ENCODE data around the gene SLC7A9. TPM values are rescaled to one million over a fixed set of nuclear protein-coding genes. Genes with fewer than 3 reads are reported as not detected.

The SLC7A9 gene
- total RNA-seq, 1 donor from 2014 or later = under 0.01 TPM

DNA sequence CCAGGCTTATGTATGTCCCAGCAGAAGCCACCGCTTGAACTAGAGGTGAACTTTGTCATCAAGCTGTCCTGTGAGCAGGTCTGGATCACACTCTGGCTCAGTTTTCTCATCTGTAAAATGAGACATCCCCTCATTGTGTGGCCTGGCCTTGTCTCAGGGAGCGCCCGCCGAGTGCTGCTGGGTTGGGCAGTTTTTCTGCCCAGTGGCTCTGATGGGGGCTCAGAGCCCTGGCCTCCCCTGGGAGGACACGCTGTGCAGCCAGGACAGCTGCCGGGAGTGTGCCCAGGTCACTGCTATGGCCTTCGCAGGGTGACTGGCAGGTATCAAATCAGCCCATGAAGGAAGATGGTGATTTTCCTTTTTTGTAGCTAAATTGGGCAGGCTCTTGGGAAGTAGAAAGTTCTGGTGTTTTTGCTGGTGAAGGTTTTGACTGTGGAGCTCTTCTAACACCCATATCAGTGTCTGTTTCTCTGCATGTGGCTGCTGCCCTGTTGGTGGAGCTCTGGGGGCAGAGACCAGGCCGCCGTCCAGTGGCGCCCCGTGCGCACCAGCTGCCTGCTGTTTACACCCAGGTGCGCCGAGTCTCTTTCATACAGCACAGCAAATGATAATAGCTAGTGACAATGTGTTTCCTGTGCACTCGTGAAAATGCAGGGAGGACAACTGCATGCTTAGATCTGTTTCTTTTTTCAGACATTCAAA, 40.8 kb downstream of the SLC7A9 start:
- DNase-seq (ENCODE audit: low read depth in 2 of 2) = no peak

DNA sequence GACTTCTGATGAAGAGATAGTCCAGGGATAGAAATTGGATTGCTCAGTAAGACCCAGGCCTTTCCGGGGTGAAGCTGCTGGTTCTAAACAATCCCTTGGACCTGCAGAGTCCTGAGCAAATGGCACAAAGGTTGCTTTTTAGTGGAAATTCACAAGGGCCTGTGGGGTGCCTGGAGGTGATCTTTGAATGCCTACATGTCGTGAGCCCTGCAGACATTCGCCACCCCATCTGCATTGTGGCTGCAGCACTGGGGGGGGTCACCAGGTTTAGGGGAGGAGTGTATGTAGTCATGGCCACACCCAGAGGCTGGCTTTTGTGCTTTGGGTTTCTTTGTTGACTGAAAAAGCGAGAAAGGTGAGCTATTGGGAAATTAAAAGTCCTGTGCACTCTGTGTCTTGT, 41.4 kb downstream of the SLC7A9 start:
- DNase-seq (ENCODE audit: low read depth in 2 of 2) = no peak

DNA sequence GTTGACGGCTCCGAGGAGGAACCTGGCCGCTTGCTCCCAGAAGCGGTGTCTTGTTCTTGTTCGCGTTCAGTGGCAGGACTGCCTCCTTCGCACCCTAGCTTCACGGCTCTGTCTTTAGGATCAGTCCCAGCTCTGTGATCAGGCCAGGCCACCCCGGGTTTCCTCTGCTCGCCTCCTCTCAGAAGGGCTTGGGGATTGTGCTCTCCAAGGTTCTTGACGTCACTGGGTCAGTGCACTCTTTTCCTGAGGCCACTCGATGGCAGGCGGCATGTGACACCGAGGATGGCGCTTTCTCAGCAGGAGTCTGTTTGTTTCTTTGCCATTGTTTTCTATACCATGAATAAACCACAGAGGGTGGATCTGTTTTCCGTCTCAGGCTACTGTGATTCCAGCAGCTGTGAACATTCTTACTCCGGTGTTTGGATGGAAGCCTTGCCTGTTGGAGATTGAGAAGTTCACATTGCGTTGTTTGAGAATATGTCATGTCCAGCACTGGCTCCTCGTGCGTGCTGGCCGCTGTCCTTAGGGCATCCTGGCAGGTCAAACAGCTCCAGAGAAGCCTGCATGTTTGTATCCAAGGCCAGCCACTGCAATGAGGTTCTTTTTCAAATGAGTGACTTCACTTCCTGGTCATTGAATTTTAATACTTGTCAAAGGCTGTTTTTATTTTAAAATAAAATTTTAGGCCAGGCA, 44.5 kb downstream of the SLC7A9 start:
- no peak for DNase-seq (ENCODE audit: low read depth in 2 of 2)

DNA sequence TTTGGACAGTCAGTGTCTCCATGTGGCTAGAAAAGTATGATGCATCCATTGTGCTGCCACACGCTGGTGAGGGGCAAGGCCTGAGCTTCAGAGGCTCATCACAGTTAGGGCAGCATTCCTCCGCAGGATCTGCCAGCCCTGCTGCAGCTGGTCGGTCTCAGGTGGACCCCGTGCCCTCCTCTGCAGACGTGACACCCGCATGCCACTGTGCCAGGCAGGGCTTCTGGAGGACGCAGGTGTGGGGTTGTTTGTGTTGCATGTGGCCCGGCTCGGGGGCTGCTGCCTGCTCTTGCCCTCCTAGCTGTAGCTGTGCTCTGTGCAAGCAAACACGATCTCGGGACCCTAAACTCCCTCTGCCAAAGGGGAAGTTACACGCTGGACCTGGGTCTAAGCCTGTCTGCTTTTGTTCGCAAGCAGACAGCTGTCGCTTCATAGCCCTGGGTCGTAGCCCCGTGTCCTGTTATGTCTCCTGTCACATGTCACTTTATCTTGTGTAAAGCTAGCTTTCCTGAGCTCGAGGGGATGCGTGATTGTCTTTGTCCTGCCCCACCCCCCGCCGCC, 45.3 kb downstream of the SLC7A9 start:
- peak; percentile 7 to 47 for DNase-seq (ENCODE audit: low read depth in 2 of 2)

DNA sequence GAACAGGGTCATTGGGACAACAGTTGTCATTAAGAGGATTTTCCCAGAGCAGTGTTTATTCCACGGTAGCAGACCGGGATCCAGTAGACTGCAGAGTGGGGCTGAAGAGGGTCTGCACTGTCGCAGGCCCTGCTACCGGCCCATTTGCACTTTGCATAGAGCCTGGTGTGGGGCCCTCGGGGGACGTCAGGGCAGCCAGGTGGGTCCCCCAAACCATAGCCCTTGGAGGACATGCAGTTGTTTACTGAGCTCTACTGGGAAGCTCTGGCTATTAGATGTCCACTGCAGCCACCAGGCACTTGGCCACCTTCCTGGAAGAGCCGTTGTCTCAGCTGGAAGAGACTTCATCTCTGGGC, 45.8 kb downstream of the SLC7A9 start:
- DNase-seq (ENCODE audit: low read depth in 2 of 2) = no peak

DNA sequence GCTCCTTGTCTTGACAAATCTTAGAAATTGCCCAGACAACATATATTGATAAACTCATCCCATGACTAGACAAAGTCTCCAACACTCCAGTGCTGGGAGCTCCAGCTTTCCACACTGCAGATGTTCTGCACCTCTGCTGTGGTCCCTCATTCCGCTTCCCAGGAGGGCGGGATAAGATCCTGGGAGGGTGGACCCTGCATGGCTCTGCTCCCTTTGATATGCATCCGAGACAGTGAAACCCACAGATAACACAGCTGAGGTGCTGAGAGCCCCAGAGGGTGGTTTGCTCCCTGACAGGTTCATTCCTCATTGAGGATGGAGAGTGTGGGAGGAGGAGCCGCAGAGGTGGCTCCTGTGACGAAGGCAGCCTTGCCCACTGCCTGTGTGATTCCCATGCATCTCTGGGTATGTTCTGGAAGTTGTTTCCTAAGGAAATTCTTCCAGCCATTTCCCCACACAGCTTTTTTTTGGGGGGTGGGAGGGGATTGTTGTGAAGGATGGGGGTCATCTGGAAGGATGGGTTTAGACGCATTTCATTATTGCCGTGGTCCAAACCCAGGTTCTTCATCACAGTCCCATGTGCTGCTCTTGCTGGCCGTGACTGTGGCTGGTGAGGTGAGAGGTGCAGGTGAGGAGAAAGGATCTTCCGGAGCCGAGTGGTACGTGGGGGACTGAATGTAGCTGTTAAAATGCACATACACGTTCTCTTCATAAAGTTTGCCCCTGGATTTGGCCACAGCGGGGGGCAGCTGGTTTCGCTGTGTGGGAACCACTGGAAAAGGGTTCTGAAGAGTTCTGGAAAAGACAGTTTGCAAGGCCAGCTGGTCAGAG, 46.4 kb downstream of the SLC7A9 start:
- no peak for DNase-seq (ENCODE audit: low read depth in 2 of 2)

DNA sequence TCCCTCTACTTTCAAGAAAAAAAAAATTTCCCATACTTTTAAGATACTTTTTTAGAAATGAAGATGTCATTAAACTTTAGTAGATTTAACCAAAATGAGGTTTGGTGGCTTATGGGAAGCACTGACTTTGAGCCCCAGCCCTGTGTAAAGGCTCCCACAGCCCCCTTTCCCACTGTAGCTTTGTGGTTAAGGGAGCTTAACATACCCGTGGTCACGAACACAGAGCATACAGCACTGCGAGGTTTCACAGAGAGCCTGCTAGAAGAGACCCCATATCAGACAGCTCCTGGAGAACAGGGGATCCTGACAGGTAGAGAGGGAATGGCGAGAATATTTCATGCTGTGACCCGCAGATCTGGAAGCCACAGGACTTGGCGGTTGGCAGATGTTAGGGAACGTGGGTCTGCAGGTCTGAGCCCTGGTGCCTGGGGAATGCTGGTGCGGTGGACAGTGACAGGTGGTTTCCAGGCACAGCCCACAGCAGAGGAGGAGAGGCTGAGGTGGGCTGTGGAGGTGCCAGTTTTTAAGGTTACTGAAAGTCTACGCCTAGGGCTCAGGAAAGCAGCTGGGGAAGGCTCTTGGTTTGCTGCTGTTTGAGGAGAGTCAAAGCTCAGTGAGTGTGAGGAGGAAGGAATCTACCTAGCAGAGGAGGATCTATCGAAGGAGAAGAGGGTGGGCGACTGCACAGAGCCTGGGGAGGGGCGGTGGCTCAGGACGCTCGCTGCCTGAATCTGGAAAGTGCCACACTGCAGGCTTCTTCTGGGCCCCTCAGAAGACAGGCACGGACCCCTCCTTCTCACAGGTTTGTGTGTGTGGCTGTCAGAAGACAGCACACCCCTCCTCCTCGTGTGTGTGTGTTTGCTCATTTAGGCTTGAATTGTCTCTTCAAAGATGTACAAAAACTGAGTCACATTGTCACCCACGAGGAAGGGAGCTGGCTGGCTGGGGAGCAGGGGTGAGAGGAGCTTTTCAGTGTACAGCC, 49.9 kb downstream of the SLC7A9 start:
- DNase-seq (ENCODE audit: low read depth in 2 of 2) = no peak

DNA sequence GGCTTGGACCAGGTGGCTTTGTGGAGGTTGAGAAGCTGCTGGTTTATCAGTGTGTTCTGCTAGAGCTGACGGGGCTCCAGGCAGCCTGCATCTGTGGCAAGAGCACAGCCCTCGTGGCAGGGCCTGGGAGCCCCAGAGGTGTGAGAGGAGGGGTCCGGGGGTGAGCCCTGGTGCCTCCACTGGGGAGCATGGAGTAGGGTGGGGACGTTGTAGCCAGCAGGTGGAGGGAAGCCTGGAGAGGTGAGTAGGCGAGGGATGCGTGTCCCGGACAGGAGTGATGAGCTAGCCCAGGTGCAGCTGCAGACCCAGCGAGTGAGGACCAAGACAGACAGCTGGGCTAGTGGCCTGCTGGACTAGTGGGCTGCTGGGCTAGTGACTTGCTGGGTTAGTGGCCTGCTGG, 51.0 kb downstream of the SLC7A9 start:
- no peak for DNase-seq (ENCODE audit: low read depth in 2 of 2)

DNA sequence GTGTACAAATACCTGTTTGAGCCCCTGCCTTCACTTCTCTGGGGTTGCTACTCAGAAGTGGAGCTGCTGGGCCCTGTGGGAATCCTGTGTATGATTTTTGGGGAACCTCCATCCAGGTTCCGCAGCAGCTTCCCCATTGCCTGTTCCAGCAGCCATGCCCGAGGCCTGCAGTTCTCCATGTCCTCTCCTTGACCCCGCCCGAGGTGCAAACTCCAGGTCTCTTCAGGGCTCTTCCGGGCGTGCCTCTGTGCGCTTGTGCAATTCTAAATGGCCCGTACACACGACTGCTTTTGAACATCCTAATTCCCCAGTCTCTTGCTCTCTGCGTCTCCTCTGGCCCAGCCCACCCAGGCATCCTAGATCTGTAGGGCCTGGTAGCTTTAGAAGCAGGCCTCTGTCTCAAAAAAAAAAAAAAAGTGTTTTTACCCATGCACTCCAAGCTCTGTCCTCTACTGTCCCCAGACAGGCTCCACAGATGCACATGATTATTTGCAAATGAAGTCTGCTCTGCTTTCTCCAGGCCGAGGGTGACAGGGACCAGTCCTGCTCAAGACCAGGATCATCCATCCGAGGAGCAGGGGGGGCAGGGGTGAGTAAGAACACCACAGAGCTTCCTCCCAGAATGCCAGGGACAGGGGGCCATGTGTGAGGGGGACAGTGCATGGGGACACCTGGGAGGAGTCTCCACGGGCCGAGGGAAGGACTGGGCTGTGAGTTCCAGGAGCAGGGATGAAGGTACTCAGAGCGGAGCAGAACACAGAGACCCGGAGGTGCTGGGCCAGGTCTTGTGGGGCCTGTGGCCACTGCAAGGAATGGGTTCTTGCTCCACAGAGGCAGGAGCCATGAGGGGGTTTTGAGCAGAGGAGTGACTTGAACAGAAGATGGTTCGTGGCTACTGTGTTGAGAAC, 51.7 kb downstream of the SLC7A9 start:
- no peak for DNase-seq (ENCODE audit: low read depth in 2 of 2)

DNA sequence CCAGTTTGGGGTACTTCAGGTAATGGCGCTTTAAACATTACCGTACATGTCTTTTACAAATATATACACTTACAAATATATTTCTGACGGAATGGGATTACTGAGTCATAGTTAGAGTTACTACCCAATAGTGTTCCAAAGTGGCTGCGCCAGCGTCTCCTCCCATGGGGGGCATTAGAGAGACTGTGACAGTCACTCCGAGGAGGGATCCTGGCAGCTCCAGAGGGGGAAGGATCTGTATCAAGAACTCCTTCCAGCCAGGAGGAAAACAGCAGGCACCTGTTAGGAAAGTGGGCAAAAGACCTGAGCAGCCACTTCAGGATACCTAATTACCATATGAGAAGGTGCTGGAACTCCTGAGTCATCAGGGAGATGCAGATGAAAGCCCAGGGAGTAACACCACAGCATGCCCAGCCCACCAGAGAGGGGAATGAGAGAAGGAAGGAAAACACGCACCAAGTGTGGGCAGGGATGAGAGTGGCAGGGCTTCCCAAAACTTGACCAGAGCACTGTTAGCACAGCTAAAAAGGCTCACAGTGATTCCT, 52.9 kb downstream of the SLC7A9 start:
- no peak for DNase-seq (ENCODE audit: low read depth in 2 of 2)

DNA sequence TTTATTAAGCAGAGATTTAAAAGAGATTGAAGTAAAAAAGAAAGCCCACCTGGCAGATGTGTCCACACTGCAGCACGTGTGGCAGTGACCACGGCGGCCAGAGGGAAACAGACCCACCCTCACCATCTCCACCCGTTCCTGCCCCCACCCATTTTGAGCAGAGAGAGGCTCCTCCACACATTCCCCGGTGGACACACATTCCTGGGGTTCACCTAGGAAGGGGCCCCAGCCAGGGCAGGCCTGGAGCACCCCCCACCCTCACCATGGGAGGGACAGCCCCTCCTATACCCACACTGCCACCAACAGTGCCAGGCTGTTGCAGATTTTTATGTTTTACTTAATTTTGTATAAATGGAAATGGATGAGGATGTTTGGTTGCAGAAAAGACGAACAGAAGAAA, 54.9 kb downstream of the SLC7A9 start:
- DNase-seq (ENCODE audit: low read depth in 2 of 2) = no peak

DNA sequence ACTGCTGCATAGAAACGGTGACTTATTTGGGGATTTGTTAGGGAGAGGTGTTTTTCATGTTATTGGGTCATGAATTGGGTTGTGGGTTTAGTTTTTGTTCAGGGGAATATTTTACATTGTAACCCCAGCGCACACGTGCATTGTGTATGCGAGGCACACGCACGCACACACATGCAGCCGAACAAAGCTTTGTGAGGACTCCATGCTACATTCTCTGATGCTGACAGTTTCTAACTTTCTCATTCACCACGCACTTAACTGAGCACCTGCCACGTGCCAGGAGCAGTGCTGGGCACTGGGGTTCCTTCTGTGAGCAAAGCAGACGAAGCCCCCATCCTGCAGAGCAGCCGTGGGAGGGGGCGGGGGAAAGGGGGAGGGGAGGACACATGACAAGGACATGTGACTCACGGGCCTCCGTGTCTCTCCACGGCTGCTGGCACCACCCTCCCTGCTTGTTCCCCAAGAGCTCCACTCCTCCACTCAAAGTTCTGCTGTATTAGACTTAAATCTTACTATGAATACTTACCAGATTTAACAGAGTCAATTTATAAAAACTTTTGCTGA, 55.6 kb downstream of the SLC7A9 start:
- no peak for DNase-seq (ENCODE audit: low read depth in 2 of 2)

DNA sequence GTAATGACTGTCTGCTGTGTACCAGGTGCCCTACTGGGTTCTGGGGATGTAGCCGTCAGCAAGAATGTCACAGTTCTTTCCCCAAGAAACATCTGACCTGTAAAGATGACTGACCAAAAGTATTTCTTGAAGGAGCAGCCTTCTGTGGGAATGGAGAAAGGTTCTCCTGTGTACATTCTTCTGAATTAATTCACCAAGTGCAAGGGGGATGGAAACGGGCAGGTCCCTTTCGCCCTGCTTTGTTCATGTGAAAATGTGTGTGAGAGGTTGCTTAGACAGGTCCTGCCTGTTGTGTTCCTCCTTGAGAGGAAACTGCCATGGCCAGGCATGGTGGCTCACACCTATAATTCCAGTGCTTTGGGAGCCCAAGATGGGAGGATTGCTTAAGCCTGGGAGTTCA, 57.0 kb downstream of the SLC7A9 start:
- DNase-seq (ENCODE audit: low read depth in 2 of 2) = no peak

DNA sequence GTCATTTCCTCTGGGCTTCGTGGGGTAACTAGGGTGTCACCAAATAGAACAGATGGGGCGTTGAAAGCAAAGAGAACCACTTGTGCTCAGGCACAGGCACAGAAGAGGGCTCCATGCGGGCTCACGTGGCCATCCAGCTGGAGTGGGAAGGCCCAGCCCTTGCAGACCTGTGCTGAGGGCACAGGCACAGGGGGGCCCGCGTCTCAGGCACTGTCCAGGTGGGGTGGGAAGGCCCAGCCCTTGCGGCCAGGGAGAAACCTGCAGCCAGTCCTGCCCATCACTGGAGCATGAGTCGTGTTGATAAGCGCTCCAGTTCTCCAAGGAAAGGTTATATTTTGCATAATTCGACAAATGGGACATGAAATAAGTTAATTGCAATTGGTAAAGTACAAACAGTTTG, 57.5 kb downstream of the SLC7A9 start:
- no peak for DNase-seq (ENCODE audit: low read depth in 2 of 2)

DNA sequence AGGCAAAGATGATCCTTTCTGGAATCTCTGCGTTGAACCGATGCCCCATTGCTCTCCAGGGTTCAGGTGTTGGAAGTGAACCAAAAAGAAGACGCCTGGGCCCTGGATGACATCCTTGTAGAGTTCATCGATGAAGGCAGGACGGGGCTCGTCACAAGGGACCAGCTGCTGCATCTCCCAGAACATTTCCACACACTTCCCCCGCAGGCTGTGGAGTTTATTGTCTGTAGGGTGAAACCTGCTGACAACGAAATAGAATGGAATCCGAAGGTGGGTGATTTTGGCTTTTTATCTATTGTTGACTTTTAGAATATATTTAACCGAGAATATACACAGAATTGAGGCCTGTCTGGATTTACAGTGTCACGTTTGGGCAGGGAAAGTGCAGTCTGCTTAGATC, 58.4 kb downstream of the SLC7A9 start:
- no peak for DNase-seq (ENCODE audit: low read depth in 2 of 2)

DNA sequence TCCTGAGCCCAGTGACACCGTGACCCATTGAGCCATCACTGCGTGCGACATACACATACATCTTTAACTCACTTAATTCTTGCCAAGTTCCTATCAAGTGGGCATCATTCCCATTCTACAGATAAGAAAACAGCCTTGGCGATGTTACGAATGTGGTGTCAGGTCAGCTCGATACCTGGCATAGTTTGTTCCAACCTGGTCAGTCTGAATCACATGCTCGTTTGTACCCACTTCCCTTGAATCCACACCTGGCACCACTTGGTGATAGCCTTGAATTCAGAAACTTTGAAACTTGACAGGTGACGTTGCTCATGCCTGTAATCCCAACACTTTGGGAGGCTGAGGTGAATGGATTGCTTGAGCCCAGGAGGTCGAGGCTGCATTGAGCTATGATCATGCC, 59.1 kb downstream of the SLC7A9 start:
- no peak for DNase-seq (ENCODE audit: low read depth in 2 of 2)

DNA sequence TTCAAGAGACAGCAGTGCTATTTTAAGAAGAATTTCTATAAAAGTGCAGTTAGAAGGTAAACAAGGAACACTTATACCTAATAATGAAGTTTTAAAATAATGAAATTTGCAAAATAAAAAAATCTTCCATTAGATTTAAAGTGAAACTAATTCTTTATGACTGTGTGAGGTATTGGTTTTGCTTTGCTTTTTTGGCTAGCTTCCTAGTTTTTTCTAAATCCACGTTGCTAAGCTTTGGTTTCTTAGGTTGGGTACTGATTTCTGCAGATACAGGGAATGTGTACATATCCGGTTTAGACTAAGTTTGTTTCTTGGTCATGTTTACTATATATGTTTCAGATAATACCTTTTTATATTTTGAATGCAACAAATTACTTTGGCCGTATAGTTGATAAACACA, 59.8 kb downstream of the SLC7A9 start:
- no peak for DNase-seq (ENCODE audit: low read depth in 2 of 2)

DNA sequence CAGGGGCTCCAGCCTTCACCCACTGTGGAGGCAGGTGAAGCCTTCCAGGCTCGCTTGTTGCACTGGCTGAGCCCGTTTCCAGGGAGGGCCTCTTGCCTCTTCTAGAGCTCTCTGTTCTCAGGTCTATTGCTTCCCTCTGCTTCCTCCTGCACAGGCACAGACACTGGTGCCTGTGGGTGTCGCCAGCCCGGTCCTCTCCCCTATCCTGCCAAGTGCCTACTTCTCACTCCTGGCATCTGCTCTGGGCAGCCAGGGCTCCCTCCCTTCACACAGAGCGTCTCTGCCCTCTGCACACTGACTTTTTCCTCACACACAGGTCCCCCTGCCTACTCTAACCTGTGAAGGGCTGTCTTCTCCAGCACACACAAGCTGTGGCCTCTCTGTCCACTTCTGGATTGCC, 60.3 kb downstream of the SLC7A9 start:
- DNase-seq (ENCODE audit: low read depth in 2 of 2) = no peak

DNA sequence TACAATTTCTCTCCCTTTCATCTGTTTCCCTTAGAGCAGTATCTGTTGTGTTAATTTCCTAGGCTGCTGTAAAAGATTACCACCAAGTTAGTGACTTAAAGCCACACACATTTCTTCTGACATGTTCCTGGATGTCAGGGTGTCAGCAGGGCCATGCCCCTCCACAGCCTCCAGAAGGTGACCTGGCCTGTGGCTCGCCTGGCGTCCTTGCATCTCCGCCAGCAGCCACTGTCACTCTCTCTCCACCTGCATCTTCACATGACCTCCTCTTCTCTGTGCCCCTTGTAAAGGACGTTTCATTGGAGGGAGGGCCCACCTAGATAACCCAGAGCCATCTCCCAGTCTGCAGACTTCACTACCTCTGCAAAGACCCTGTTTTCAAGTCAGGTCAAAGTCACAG, 61.3 kb downstream of the SLC7A9 start:
- no peak for DNase-seq (ENCODE audit: low read depth in 2 of 2)

All from dermis microvascular lymphatic vessel endothelial cell (primary cell).